SK-N-MC (cell line): ENCODE measurements around the gene SSC5D.

Experiments
- EZH2 ChIP-seq: fragments of 200-600 bp; sonication (generic); IDR thresholded peaks from one replicate; pipeline ENCODE4 v1.6.1; 2017; ENCODE audit warnings: antibody characterized with exemption
- POLR2AphosphoS5 ChIP-seq: IDR thresholded peaks from 2 replicates; pipeline ENCODE4 v1.6.1; 2012; ENCODE audit warnings: mild to moderate bottlenecking, low read depth, low read length, borderline replicate concordance

GRCh38 chr19:55554302-55554701 is 66.1 kb downstream of the SSC5D start:
- TF ChIP-seq EZH2 (no peak), POLR2AphosphoS5 (no peak)
